HEK293 (cell line): Measurements from ENCODE around the gene RING1.

Experiments
- BCL6B ChIP-seq: fragments of 450-650 bp; formaldehyde crosslinking; IDR thresholded peaks from 2 replicates; pipeline ENCODE4 v1.5.1; 2017; ENCODE audit warnings: missing biosample characterization, missing genetic modification characterization
- SP2 ChIP-seq: fragments of 450-650 bp; formaldehyde crosslinking; IDR thresholded peaks from 2 replicates; pipeline ENCODE4 v1.5.1; 2016; ENCODE audit warnings: missing biosample characterization, missing genetic modification characterization
- ZBTB21 ChIP-seq: fragments of 450-650 bp; formaldehyde crosslinking; IDR thresholded peaks from 2 replicates; pipeline ENCODE4 v1.5.1; 2017; ENCODE audit warnings: missing biosample characterization, missing genetic modification characterization
- ZFP41 ChIP-seq: fragments of 450-650 bp; formaldehyde crosslinking; IDR thresholded peaks from 2 replicates; pipeline ENCODE4 v1.5.1; 2016; ENCODE audit warnings: missing biosample characterization, missing genetic modification characterization, borderline replicate concordance
- ZNF112 ChIP-seq: fragments of 450-650 bp; formaldehyde crosslinking; IDR thresholded peaks from 2 replicates; pipeline ENCODE4 v1.5.0; 2017; ENCODE audit warnings: missing biosample characterization, missing genetic modification characterization
- ZNF624 ChIP-seq: fragments of 450-650 bp; formaldehyde crosslinking; IDR thresholded peaks from 2 replicates; pipeline ENCODE4 v1.5.1; 2017; ENCODE audit warnings: missing biosample characterization, missing genetic modification characterization
- ZNF707 ChIP-seq: fragments of 450-650 bp; formaldehyde crosslinking; IDR thresholded peaks from 2 replicates; pipeline ENCODE4 v1.5.1; 2016; ENCODE audit warnings: missing biosample characterization, missing genetic modification characterization
- ZNF747 ChIP-seq: fragments of 450-650 bp; formaldehyde crosslinking; IDR thresholded peaks from 2 replicates; pipeline ENCODE4 v1.5.1; 2016; ENCODE audit warnings: missing biosample characterization, missing genetic modification characterization
- ZNF777 ChIP-seq: fragments of 450-650 bp; formaldehyde crosslinking; IDR thresholded peaks from 2 replicates; pipeline ENCODE4 v1.5.1; 2017; ENCODE audit warnings: missing biosample characterization, missing genetic modification characterization, borderline replicate concordance
- TF ChIP-seq, protein P1 (sequence below): fragments of 450-650 bp; formaldehyde crosslinking; IDR thresholded peaks from 2 replicates; pipeline ENCODE4 v1.5.1; 2016; ENCODE audit warnings: missing biosample characterization, missing genetic modification characterization

DNA sequence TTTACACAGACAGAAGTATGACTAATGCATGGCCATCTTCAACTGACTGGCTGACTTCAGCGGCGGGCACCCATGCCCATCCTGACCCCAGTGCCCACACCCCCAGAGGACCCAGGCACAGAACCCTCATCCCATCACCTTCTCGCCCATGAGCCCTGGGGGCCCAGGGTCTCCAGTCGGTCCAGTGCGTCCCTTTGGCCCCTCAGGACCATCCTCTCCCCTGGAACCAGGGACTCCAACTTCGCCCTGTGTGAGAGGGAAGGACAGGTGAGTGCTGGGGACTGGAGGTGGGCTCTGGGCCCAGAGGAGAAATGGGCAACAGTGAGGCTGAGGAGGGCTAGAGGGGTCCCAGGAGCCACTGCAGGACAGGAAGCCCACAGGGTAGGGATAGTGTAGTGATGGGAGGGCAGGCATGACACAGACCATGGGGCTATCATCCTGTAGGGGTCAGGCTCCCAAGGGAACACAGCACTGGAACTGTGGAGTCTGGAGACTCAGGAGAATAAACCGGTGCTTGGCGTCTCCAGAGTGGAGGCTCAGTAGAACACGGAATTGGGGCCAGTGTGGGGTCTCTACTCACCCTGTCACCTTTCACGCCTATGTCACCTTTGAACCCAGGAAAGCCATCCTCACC, 32.7 kb upstream of the RING1 start:
- TF ChIP-seq ZNF624 (tag by site-specific recombination) (no peak), ZNF747 (no peak), ZBTB21 (tag by site-specific recombination) (no peak), ZNF707 (no peak), ZNF112 (no peak), SP2 (no peak), ZNF777 (tag by site-specific recombination) (no peak), BCL6B (tag by site-specific recombination) (no peak), ZFP41 (tag by site-specific recombination) (no peak)
- TF ChIP-seq, protein P1, sequence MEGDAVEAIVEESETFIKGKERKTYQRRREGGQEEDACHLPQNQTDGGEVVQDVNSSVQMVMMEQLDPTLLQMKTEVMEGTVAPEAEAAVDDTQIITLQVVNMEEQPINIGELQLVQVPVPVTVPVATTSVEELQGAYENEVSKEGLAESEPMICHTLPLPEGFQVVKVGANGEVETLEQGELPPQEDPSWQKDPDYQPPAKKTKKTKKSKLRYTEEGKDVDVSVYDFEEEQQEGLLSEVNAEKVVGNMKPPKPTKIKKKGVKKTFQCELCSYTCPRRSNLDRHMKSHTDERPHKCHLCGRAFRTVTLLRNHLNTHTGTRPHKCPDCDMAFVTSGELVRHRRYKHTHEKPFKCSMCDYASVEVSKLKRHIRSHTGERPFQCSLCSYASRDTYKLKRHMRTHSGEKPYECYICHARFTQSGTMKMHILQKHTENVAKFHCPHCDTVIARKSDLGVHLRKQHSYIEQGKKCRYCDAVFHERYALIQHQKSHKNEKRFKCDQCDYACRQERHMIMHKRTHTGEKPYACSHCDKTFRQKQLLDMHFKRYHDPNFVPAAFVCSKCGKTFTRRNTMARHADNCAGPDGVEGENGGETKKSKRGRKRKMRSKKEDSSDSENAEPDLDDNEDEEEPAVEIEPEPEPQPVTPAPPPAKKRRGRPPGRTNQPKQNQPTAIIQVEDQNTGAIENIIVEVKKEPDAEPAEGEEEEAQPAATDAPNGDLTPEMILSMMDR (tag by site-specific recombination) = 0 out of 2 replicates have a peak, but pooled peaks have one; percentile 36
